H9 (cell line): ENCODE measurements around the gene IFRD2. TPM values are rescaled to one million over a fixed set of nuclear protein-coding genes. Genes with fewer than 3 reads are reported as not detected.
A peak's percentile ranks its signal among the peaks of the same experiment; 100 is the strongest.

Experiments
- DNase-seq: peaks from one replicate; pipeline ENCODE4 v3.0.0-alpha.2; 2017
- H2AFZ ChIP-seq: one replicate; pipeline ENCODE4 v1.6.1; 2013; ENCODE audit warnings: mild to moderate bottlenecking, low read length, control low read depth, moderate library complexity
- H2AK5ac ChIP-seq: 2 replicates; pipeline ENCODE4 v1.6.1; 2013; ENCODE audit warnings: low read length, control low read depth, mixed read lengths; ENCODE audit not compliant: insufficient read length
- H2BK120ac ChIP-seq: one replicate; pipeline ENCODE4 v1.6.1; 2013; ENCODE audit warnings: low read depth, mild to moderate bottlenecking, low read length, control low read depth, inconsistent platforms; ENCODE audit not compliant: poor library complexity, severe bottlenecking
- H2BK12ac ChIP-seq: 2 replicates; pipeline ENCODE4 v1.6.1; 2013; ENCODE audit warnings: low read length, control low read depth, mixed read lengths, low read depth; ENCODE audit not compliant: insufficient read length
- H2BK15ac ChIP-seq: 2 replicates; pipeline ENCODE4 v1.6.1; 2013; ENCODE audit warnings: low read depth, low read length, control low read depth
- H2BK20ac ChIP-seq: one replicate; pipeline ENCODE4 v1.6.1; 2013; ENCODE audit warnings: low read depth, mild to moderate bottlenecking, low read length, control low read depth, inconsistent platforms; ENCODE audit not compliant: poor library complexity, severe bottlenecking
- H2BK5ac ChIP-seq: 2 replicates; pipeline ENCODE4 v1.6.1; 2013; ENCODE audit warnings: low read length, control low read depth, mixed read lengths; ENCODE audit not compliant: insufficient read length
- H3K14ac ChIP-seq: 2 replicates; pipeline ENCODE4 v1.6.1; 2013; ENCODE audit warnings: low read length, control low read depth; ENCODE audit not compliant: insufficient read depth
- H3K18ac ChIP-seq: 2 replicates; pipeline ENCODE4 v1.6.1; 2013; ENCODE audit warnings: low read depth, mild to moderate bottlenecking, mixed read lengths, low read length, control low read depth; ENCODE audit not compliant: insufficient read length
- H3K23ac ChIP-seq: 2 replicates; pipeline ENCODE4 v1.6.1; 2013; ENCODE audit warnings: low read length, control low read depth, mixed read lengths, low read depth; ENCODE audit not compliant: insufficient read length
- H3K23me2 ChIP-seq: 2 replicates; pipeline ENCODE4 v1.6.1; 2013; ENCODE audit warnings: low read depth, mild to moderate bottlenecking, mixed read lengths, low read length, control low read depth; ENCODE audit not compliant: insufficient read length, poor library complexity, severe bottlenecking
- H3K27ac ChIP-seq: 2 replicates; pipeline ENCODE4 v1.5.1; 2013; ENCODE audit warnings: low read length, control low read depth, mixed read lengths, low read depth; ENCODE audit not compliant: insufficient read length
- H3K27me3 ChIP-seq: 2 replicates; pipeline ENCODE4 v1.6.1; 2013; ENCODE audit warnings: low read length, control low read depth, inconsistent platforms; ENCODE audit not compliant: insufficient read depth
- H3K4ac ChIP-seq: 2 replicates; pipeline ENCODE4 v1.6.1; 2013; ENCODE audit warnings: low read depth, mild to moderate bottlenecking, control low read depth, inconsistent platforms, low read length, moderate library complexity
- H3K4me1 ChIP-seq: 2 replicates; pipeline ENCODE4 v1.6.1; 2013; ENCODE audit warnings: low read length, control low read depth, inconsistent platforms; ENCODE audit not compliant: insufficient read depth
- H3K4me2 ChIP-seq: 2 replicates; pipeline ENCODE4 v1.6.1; 2013; ENCODE audit warnings: low read length, control low read depth, mixed read lengths; ENCODE audit not compliant: insufficient read length, insufficient read depth
- H3K56ac ChIP-seq: 2 replicates; pipeline ENCODE4 v1.6.1; 2013; ENCODE audit warnings: low read depth, mild to moderate bottlenecking, mixed read lengths, low read length, control low read depth; ENCODE audit not compliant: insufficient read length
- H3K79me1 ChIP-seq: 2 replicates; pipeline ENCODE4 v1.6.1; 2013; ENCODE audit warnings: low read depth, mild to moderate bottlenecking, moderate library complexity, low read length, control low read depth, inconsistent platforms; ENCODE audit not compliant: insufficient read depth, poor library complexity, severe bottlenecking
- H3K79me2 ChIP-seq: 2 replicates; pipeline ENCODE4 v1.6.1; 2013; ENCODE audit warnings: low read length, control low read depth, inconsistent platforms; ENCODE audit not compliant: insufficient read depth
- H3K9ac ChIP-seq: 2 replicates; pipeline ENCODE4 v1.6.1; 2013; ENCODE audit warnings: low read length, control low read depth, mixed read lengths; ENCODE audit not compliant: insufficient read length; ENCODE audit errors: extremely low read depth
- H3K9me3 ChIP-seq: one replicate; pipeline ENCODE4 v1.6.1; 2013; ENCODE audit warnings: low read depth, low read length, inconsistent platforms; ENCODE audit not compliant: control insufficient read depth
- H3T11ph ChIP-seq: one replicate; pipeline ENCODE4 v1.6.1; 2013; ENCODE audit warnings: mild to moderate bottlenecking, low read length, control low read depth, inconsistent platforms
- H4K20me1 ChIP-seq: one replicate; pipeline ENCODE4 v1.6.1; 2013; ENCODE audit not compliant: control insufficient read depth, insufficient read length, insufficient read depth
- H4K5ac ChIP-seq: 2 replicates; pipeline ENCODE4 v1.6.1; 2013; ENCODE audit warnings: low read depth, mild to moderate bottlenecking, mixed read lengths, low read length, control low read depth; ENCODE audit not compliant: insufficient read length
- H4K8ac ChIP-seq: replicated peaks from 2 replicates; pipeline ENCODE4 v1.6.1; 2013; ENCODE audit warnings: low read length, control low read depth, mixed read lengths, low read depth; ENCODE audit not compliant: insufficient read length
- H4K91ac ChIP-seq: 2 replicates; pipeline ENCODE4 v1.6.1; 2013; ENCODE audit warnings: low read depth, mild to moderate bottlenecking, moderate library complexity, mixed read lengths, low read length, control low read depth; ENCODE audit not compliant: insufficient read length
- H3K27ac Mint-ChIP-seq, 3 experiments: 2 replicates in 2 of 3; 3 replicates in 1 of 3; pipeline ENCODE4 v1.8.0; 2020 to 2021; ENCODE audit warnings: mixed read lengths in 3 of 3, mild to moderate bottlenecking in 1 of 3, moderate library complexity in 1 of 3
- H3K27me3 Mint-ChIP-seq: 2 replicates; pipeline ENCODE4 v1.8.0; 2021; ENCODE audit warnings: low read depth, mild to moderate bottlenecking, moderate library complexity, mixed read lengths
- H3K36me3 Mint-ChIP-seq, 3 experiments: 2 replicates in 2 of 3; 3 replicates in 1 of 3; pipeline ENCODE4 v1.8.0; 2020 to 2021; ENCODE audit warnings: low read depth in 3 of 3, mixed read lengths in 3 of 3; ENCODE audit not compliant: insufficient read depth in 1 of 3
- H3K4me1 Mint-ChIP-seq, 2 experiments: 2 replicates each; pipeline ENCODE4 v1.8.0; 2020; ENCODE audit warnings: mixed read lengths in 2 of 2
- H3K4me3 Mint-ChIP-seq, 2 experiments: 2 replicates in 1 of 2; 3 replicates in 1 of 2; pipeline ENCODE4 v1.8.0; 2020 to 2021; ENCODE audit warnings: mild to moderate bottlenecking in 2 of 2, mixed read lengths in 2 of 2, moderate library complexity in 1 of 2
- H3K9me3 Mint-ChIP-seq, 2 experiments: 2 replicates in 1 of 2; 3 replicates in 1 of 2; pipeline ENCODE4 v1.8.0; 2020; ENCODE audit warnings: mild to moderate bottlenecking in 2 of 2, mixed read lengths in 2 of 2, moderate library complexity in 1 of 2
- WGBS: extraction: QIAGEN DNeasy Blood & Tissue Kit; methylation state at CpG from one replicate; pipeline ENCODE4 v1.1.7; 2013; ENCODE audit warnings: missing lambda C conversion rate, low lambda C conversion rate, mixed read lengths; ENCODE audit not compliant: insufficient read length; ENCODE audit errors: extremely low coverage; 5-methylcytosine and 5-hydroxymethylcytosine counted together
- long read RNA-seq: library from polyadenylated mRNA; unstranded; transcript quantifications from one replicate; pipeline ENCODE4 v2.0.0, GENCODE V29; 2020
- total RNA-seq: library from RNA; stranded (reverse); gene quantifications from 2 replicates; pipeline ENCODE4 v1.2.1, GENCODE V29; 2021
- TF ChIP-seq, protein P1 (sequence below): fragments of 200-600 bp; sonication (generic); conservative IDR thresholded peaks from 3 replicates; pipeline ENCODE4 v1.8.0; 2021; ENCODE audit warnings: antibody characterized with exemption, mild to moderate bottlenecking

Gene IFRD2, protein sequence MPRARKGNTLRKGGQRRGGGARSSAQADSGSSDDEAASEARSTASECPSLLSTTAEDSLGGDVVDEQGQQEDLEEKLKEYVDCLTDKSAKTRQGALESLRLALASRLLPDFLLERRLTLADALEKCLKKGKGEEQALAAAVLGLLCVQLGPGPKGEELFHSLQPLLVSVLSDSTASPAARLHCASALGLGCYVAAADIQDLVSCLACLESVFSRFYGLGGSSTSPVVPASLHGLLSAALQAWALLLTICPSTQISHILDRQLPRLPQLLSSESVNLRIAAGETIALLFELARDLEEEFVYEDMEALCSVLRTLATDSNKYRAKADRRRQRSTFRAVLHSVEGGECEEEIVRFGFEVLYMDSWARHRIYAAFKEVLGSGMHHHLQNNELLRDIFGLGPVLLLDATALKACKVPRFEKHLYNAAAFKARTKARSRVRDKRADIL
- total RNA-seq = 107 and 109 TPM in 2 replicates
- long read RNA-seq, transcript IFRD2-202 (12 exons, 2,109 nt) = major isoform, 751 of 1,096 reads
- long read RNA-seq, transcript IFRD2-206 (2 exons, 891 nt) = minor isoform, 5 of 1,096 reads
- long read RNA-seq, partial matches to known transcripts = 97 of 1,096 reads
- long read RNA-seq, other reads (novel, unspliced or antisense) = 239 of 1,096 reads

DNA sequence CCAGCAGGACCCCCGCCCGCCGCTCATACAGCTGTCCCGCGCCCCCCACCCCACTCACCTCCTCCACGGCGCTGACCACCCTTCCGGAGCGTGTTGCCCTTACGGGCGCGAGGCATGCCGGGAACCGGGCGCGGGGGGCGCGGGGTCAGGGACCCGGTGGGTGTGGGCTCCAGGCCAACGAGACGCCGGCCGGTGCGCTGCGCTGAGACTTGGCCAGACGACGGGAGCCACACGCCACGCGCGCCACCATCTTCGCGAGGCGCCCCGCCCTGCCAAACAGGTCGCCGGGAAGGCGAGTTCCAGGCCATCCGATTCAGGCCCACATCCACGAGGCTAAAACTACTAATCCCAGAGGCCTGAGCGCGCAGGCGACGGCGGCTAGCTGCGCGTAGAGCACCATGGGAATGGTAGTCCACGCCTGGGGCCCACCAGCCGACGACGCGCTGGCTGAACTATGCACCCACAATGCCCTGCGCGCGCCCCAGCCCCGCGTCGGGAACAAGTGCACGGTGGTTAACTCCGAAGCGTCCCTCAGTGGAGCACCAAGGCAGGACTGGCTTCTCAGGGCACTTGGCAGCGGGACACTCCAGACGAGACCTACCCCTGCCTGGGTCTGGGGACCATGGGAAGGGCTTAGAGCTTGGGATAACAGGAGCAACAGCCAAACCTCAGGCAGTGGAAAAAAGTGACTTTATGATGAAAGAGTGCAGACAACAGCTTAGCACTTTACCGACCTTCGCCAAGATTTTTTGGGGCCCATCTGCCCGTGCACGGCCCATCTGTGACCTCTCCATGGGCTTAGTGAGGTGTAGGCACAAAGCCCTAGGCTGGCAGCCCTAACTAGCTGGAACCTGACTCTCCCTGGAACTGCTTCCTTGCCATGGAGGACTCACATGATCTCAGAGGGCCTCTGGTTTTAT lies at the start of gene IFRD2:
Gene IFRD2, minus strand, starts transcription at position 271 of the 920 bp plus-strand sequence. Its CDS starts 155 bp downstream, at position 116.
- WGBS = no CpG with 5 or more reads among the region's 67 CpGs
- Histone ChIP-seq H3K27me3 (no peaks in the 10 kb centered on the region), H3K23me2 (peaks cover 5% of the 10 kb centered on the region), H2BK20ac (no peak within 1 kb of the TSS), H3K4ac (no peak within 1 kb of the TSS), H4K8ac (no peak within 1 kb of the TSS), H3K56ac (no peak within 1 kb of the TSS), H3T11ph (no peak within 1 kb of the TSS), H3K9ac (peak within 1 kb of the TSS; percentile 73), H3K79me1 (no peaks in the 10 kb centered on the region), H2BK12ac (no peak within 1 kb of the TSS), H3K23ac (no peak within 1 kb of the TSS), H4K91ac (no peak within 1 kb of the TSS), H2AFZ (no peak within 1 kb of the TSS), H2BK120ac (no peak within 1 kb of the TSS), H4K20me1 (no peaks in the 10 kb centered on the region), H3K4me1 (no peaks in the 10 kb centered on the region), H4K5ac (no peak within 1 kb of the TSS), H2BK5ac (no peak within 1 kb of the TSS), H3K4me2 (peak within 1 kb of the TSS; percentile 91), H2BK15ac (no peak within 1 kb of the TSS), H3K79me2 (peaks cover 3% of the 10 kb centered on the region; the same call in 1 of the 2 replicates), H3K9me3 (no peaks in the 10 kb centered on the region), H2AK5ac (no peak within 1 kb of the TSS), H3K18ac (peak within 1 kb of the TSS; percentile 64), H3K14ac (peak within 1 kb of the TSS; percentile 63), H3K27ac (no peak within 1 kb of the TSS)
- TF ChIP-seq, protein P1, sequence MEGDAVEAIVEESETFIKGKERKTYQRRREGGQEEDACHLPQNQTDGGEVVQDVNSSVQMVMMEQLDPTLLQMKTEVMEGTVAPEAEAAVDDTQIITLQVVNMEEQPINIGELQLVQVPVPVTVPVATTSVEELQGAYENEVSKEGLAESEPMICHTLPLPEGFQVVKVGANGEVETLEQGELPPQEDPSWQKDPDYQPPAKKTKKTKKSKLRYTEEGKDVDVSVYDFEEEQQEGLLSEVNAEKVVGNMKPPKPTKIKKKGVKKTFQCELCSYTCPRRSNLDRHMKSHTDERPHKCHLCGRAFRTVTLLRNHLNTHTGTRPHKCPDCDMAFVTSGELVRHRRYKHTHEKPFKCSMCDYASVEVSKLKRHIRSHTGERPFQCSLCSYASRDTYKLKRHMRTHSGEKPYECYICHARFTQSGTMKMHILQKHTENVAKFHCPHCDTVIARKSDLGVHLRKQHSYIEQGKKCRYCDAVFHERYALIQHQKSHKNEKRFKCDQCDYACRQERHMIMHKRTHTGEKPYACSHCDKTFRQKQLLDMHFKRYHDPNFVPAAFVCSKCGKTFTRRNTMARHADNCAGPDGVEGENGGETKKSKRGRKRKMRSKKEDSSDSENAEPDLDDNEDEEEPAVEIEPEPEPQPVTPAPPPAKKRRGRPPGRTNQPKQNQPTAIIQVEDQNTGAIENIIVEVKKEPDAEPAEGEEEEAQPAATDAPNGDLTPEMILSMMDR = no peak
- Mint-ChIP-seq H3K4me1 (peaks cover 11% of the 10 kb centered on the region in 2 experiments), H3K27me3 (no peaks in the 10 kb centered on the region), H3K27ac (peak within 1 kb of the TSS; percentile 87 to 99 (median 96); a peak in 6 of 7 replicates), H3K4me3 (peak within 1 kb of the TSS; percentile 82 to 87), H3K9me3 (no peaks in the 10 kb centered on the region; a peak in 1 of 5 replicates), H3K36me3 (peaks cover 27 to 42% (median 34%) of the 10 kb centered on the region in 3 experiments; a peak in 6 of 7 replicates)
- peak; percentile 98 for DNase-seq
